Measurements from ENCODE around the gene LPCAT1. TPM values are rescaled to one million over a fixed set of nuclear protein-coding genes. Genes with fewer than 3 reads are reported as not detected.
"Not testable (repeated sequence)": the region's sequence is repeated elsewhere in the genome, so short reads cannot be mapped to it uniquely, and the experiment has no call there.

Gene LPCAT1
- total RNA-seq, 6 experiments from 2014 or later, result 37.5 to 53.5 (median 44.1) TPM

DNA sequence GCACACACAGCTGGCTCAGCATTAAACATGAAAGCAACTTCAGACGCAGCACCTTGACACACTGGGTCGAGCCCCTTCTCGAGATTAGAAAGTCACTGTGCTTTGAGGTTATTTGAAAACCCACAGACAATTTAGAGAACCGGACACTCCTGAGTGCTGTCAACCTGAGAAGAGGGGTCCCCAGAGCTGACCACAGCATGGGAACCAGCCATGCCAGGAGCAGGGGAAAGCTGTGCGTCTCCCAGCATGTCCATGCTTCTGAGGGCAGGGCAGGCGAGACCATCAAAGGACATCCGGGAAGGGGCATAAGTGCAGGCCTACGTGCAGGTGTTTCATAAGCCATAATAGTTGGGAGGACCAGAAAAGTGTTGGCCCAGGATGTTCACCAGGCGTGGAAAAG lies 99.0 kb downstream of the LPCAT1 start:
- Mint-ChIP-seq H3K27me3 (ENCODE audit: insufficient read depth) (peaks cover 12% of the 10 kb centered on the region), H3K36me3 (ENCODE audit: low read depth) (peaks cover 16% of the 10 kb centered on the region), H3K27ac (no peak overlapping the region)

DNA sequence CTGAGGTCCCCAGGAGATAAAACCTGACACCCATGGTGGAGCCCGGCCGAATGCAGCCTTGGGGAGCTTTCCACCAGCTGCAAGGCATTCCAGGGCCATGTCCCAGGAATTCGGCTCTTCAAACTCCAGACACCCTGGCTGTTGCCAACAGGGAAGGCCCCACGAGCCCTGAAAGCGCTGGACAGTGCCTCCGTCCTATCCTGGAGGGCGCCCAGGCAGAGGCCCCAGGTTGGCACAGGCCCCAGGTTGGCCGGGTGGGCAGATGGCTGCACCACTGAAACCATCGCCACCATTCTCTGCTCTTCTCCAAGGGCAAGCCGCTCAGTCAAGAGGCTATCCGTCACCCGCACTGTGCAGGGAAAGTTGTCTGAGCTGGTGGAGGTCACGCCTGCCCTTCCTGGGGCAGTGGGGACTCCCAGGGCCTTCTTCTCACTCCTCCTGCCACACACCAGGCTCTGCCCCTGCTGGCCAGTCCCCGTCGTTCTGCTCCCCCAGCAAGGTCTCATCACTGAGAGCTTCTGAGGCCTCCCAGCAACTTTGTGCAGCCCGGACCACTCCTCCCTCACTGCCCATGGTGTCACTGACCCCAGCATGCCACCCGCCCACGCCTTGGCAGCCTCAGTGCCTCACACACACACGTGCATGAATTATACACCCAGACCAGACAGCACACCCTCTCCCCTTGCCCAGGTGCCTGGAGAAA lies 99.7 kb downstream of the LPCAT1 start:
- DNase-seq, result no peak
- Mint-ChIP-seq H3K27me3 (ENCODE audit: insufficient read depth) (peaks cover 8% of the 10 kb centered on the region; the same call in 1 of the 2 replicates), H3K9me3 (peaks cover 30% of the 10 kb centered on the region), H3K27ac (no peak overlapping the region), H3K4me1 (ENCODE audit: low read depth) (no peaks in the 10 kb centered on the region), H3K36me3 (ENCODE audit: low read depth) (peaks cover 11% of the 10 kb centered on the region), H3K4me3 (no peak overlapping the region)
- TF ChIP-seq, protein P1, sequence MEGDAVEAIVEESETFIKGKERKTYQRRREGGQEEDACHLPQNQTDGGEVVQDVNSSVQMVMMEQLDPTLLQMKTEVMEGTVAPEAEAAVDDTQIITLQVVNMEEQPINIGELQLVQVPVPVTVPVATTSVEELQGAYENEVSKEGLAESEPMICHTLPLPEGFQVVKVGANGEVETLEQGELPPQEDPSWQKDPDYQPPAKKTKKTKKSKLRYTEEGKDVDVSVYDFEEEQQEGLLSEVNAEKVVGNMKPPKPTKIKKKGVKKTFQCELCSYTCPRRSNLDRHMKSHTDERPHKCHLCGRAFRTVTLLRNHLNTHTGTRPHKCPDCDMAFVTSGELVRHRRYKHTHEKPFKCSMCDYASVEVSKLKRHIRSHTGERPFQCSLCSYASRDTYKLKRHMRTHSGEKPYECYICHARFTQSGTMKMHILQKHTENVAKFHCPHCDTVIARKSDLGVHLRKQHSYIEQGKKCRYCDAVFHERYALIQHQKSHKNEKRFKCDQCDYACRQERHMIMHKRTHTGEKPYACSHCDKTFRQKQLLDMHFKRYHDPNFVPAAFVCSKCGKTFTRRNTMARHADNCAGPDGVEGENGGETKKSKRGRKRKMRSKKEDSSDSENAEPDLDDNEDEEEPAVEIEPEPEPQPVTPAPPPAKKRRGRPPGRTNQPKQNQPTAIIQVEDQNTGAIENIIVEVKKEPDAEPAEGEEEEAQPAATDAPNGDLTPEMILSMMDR (IDR thresholded peaks at IDR 0.05), result no peak

More for the DNA sequence above, 99.0 kb downstream of the LPCAT1 start:
- Mint-ChIP-seq H3K4me3 (no peak overlapping the region), H3K4me1 (ENCODE audit: low read depth) (no peaks in the 10 kb centered on the region), H3K9me3 (peaks cover 37% of the 10 kb centered on the region)
- no peak for DNase-seq
- TF ChIP-seq, protein P1 (IDR thresholded peaks at IDR 0.05), result no peak

- H3K4me3 Mint-ChIP-seq; H3K27me3 Mint-ChIP-seq (ENCODE audit: insufficient read depth); H3K4me1 Mint-ChIP-seq (ENCODE audit: low read depth); DNase-seq; H3K27ac Mint-ChIP-seq; H3K36me3 Mint-ChIP-seq (ENCODE audit: low read depth): not testable (repeated sequence)
- H3K9me3 Mint-ChIP-seq, result peaks cover 15% of the 10 kb centered on the region
Observed at GRCh38 chr5:1422522-1422921, 101.2 kb downstream of the LPCAT1 start.

DNA sequence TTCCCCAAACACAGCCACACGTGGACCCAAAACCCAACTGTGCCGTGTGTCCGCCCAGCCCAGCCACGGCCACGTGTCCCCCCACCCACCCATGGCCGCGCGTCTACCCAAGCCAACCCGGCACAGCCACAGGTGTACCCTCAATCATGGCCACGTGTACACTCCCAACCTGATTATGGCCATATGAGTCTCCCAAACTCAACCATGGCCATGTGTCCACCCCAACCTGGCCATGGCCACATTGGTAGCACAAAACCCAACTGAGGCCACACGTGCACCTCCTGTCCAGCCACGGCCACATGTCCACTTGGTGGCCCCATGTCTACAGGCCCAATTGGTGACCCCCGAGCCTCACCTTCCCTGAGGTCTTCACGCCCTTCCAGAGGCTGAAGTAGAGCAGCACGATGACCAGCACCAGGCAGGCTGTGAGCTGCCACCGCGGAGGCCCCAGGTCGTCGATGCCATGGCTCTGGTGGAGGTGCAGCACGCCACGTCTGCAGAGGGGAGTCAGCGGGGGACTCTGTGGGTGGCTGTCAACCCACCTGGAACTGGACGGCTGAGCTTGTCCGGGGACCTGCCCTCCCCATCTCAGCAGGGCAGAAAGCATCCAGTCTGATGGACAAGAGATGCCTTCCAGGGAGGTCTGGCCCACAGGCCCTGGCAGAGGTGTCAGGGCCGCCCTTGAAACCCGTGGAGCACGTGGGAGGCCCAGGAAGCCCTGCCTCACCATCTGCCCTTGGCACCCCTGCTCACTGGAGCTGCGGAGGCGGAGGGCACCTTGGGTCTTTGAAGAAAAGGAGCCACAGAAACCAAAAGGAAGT lies 102.0 kb downstream of the LPCAT1 start:
- Mint-ChIP-seq H3K9me3 (peaks cover 9% of the 10 kb centered on the region), H3K4me3 (no peak overlapping the region), H3K27ac (no peak overlapping the region), H3K4me1 (ENCODE audit: low read depth) (no peaks in the 10 kb centered on the region), H3K27me3 (ENCODE audit: insufficient read depth) (peaks cover 7% of the 10 kb centered on the region; the same call in 1 of the 2 replicates), H3K36me3 (ENCODE audit: low read depth) (no peaks in the 10 kb centered on the region)
- DNase-seq, result no peak
- TF ChIP-seq, protein P1 (IDR thresholded peaks at IDR 0.05), result no peak

DNA sequence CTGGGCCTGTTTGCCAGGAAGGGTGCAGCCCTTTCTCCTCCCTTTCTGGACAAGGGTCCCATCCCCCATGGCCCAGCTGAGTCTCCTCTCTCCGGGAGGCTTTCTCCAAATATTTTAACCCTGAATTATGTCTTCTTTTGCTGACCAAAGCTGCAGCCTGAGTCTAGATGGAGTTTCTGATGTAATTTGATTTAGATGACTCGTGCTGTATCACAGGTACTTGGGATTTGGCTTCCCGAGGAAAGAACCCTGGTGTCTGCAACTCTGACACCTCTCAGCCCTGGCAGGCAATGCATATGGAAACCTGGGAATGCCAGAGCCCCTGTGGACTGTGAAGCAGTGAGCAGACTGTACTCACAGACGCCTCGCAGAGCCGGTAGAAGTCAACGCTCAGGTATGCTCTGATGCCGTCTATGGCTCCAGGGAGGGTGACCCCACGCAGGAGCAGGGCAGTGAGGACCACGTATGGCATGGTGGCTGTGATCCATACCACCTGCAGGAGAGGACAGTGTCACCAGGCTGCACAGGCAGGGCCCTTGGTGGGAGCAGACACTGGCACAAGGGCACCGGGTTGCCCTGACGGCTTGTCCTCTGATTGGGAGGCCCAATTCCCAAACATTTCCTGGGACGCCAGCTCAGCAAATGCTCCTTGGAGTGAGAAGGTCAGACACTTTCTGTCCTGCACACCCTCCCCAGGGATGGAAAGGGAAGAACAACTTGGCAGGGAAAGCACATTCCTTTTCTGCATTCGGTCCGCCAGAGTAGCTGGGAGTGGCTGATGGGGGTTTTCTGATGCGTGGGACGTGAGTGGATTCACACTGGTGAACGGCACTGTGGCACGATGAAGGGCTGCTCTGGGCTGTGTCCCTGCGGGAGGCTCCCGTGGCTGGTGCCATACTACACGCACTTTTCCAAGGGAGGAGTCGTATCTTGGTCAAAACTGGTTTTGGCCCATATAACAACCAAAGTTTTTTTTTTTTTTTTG lies 103.3 kb downstream of the LPCAT1 start:
- H3K9me3 Mint-ChIP-seq, result peaks cover 9% of the 10 kb centered on the region; the same call in 1 of the 2 replicates
- no peak overlapping the region for H3K4me3 Mint-ChIP-seq
- peaks cover 4% of the 10 kb centered on the region; the same call in 1 of the 2 replicates for H3K27me3 Mint-ChIP-seq (ENCODE audit: insufficient read depth)
- no peaks in the 10 kb centered on the region for H3K4me1 Mint-ChIP-seq (ENCODE audit: low read depth)
- no peak overlapping the region for H3K27ac Mint-ChIP-seq
- DNase-seq, result no peak
- H3K36me3 Mint-ChIP-seq (ENCODE audit: low read depth), result no peaks in the 10 kb centered on the region
- TF ChIP-seq, protein P1 (IDR thresholded peaks at IDR 0.05), result no peak
